ENCODE data around the gene PRUNE2.

DNA sequence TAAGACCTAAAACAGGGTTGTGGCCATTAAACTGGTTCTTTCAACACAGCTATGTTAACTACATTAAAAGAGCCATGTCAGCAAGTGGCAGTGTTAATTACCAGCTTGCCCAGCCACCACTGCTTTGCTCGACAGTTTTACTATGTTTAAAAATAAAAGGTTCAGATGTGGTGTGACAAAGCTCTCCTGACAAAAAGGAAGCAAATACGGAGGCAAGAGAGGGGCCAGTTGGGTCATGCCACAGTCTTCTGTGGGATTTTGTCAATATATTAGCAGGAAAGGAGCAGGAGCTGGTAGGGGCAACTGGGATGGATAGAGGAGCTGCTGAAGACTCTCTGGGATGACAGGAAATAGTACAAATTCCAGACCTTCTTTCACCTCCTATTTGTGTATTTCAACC, 255.2 kb downstream of the PRUNE2 start:
- TF ChIP-seq, protein P1, sequence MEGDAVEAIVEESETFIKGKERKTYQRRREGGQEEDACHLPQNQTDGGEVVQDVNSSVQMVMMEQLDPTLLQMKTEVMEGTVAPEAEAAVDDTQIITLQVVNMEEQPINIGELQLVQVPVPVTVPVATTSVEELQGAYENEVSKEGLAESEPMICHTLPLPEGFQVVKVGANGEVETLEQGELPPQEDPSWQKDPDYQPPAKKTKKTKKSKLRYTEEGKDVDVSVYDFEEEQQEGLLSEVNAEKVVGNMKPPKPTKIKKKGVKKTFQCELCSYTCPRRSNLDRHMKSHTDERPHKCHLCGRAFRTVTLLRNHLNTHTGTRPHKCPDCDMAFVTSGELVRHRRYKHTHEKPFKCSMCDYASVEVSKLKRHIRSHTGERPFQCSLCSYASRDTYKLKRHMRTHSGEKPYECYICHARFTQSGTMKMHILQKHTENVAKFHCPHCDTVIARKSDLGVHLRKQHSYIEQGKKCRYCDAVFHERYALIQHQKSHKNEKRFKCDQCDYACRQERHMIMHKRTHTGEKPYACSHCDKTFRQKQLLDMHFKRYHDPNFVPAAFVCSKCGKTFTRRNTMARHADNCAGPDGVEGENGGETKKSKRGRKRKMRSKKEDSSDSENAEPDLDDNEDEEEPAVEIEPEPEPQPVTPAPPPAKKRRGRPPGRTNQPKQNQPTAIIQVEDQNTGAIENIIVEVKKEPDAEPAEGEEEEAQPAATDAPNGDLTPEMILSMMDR (IDR thresholded peaks at IDR 0.05; ENCODE audit: insufficient read depth, low read length), result no peak
- TF ChIP-seq POLR2AphosphoS5 (IDR thresholded peaks at IDR 0.05; ENCODE audit: low read depth), result no peak
- no peak for TF ChIP-seq REST (IDR thresholded peaks at IDR 0.05; ENCODE audit: insufficient replicate concordance, low read depth)

Measured in HL-60 (cell line).